Renal cortex interstitium (tissue), 11 donors: ENCODE data around the gene KANK4. TPM values are rescaled to one million over a fixed set of nuclear protein-coding genes. Genes with fewer than 3 reads are reported as not detected.
"Not testable (repeated sequence)": the region's sequence is repeated elsewhere in the genome, so short reads cannot be mapped to it uniquely, and the experiment has no call there.

Experiments
- DNase-seq, 11 donors: peaks; one replicate each; pipeline ENCODE4 v3.0.0-alpha.2; 2013; ENCODE audit warnings: low read depth in 9 of 11, low spot score in 4 of 11; ENCODE audit errors: extremely low read depth in 1 of 11
- polyA plus RNA-seq, 3 donors: library from polyadenylated mRNA; unstranded; fragments of 120-200 nt; gene quantifications; one replicate each; pipeline ENCODE4 v1.2.1, GENCODE V29; 2013; ENCODE audit not compliant: insufficient read length in 3 of 3

Gene KANK4
- polyA plus RNA-seq, 3 donors: 21.4 to 24.2 (median 22.0) TPM

DNA sequence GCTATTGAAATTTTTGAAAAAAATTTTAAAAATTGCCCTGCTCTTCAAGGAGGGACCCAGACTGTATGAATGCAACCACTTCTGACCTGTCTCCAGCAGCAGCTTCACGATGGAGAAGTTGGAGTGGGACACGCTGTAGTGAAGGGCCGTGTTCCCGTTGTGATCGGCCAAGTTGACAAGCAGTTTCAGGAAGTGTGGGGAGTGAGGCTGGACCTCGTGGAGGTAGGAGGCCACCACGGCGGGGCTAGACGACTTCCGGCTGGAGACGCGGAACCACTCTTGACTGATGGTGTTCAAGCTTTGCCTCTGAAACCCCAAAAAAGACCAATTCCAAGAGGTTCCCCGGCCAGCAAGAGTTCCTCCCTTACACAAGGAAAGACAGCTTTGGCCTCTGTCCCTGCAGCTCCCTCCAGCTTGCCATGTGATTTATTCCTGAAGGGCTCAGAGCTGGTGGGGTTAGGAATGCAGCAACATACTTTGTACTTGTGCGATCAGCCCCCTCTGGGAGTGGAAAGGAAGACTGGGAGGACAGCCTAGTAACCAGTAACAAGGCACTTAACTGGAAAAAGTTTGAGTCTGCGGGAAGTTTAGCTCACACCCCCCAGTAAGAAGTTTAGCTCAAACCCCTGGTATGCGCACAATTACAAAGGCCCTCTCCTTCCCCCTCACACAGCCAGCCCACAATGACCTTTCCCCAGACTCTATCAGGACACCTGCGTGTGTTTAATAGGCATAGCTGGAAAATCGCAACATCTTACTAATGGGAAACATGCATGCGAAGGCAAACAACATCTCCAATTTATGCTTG is 56.0 kb downstream of the KANK4 start:
- peak in 2 of 11 donors; percentile 52 to 62 for DNase-seq

DNA sequence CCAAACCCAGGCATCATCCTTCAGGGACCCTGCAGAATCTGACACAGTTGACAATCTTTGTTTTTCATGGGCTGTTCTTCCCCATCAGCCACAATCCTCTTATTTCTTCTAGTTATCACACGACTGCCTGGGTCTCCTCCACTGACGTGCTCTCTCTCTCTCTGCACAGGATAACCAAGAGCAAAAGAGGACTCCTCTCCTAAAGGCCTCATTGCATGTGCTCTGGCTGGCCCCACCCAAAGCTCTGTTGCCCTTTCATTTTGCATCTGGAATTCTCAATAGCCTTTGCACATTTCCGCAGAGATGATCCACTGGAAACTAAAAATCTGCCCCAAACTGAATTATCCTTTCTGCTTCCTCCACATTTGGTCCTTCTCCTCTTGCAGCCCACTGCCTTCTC is 58.5 kb downstream of the KANK4 start:
- DNase-seq: no peak

GRCh38 chr1:62259551-62259950 is 59.7 kb downstream of the KANK4 start:
- no peak for DNase-seq

DNA sequence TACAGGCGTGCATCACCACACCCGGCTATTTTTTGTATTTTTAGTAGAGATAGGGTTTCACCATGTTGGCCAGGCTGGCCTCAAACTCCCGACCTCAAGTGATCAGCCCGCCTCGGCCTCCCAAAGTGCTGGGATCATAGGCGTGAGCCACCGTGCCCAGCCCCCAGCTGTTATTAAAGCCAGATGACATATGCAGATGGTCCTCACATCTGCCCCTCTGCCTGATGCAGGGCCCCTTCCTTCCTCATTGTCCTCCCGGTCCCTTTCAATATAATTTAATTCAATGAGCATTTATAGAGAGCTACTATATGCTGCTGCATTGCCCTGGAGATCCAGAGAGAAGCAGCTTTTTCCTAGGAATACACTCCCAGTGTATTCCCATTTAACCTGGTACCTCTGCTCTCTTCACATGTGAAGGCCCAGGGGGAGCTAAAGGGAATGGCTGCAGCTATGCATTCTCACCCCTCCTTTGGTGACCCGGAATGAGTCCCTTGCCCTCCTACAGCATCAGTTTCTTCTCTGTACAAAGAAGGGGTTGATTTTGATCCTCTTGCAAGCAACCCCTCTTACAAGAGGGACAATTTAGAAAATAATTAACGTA is 69.0 kb downstream of the KANK4 start:
- DNase-seq: no peak

DNA sequence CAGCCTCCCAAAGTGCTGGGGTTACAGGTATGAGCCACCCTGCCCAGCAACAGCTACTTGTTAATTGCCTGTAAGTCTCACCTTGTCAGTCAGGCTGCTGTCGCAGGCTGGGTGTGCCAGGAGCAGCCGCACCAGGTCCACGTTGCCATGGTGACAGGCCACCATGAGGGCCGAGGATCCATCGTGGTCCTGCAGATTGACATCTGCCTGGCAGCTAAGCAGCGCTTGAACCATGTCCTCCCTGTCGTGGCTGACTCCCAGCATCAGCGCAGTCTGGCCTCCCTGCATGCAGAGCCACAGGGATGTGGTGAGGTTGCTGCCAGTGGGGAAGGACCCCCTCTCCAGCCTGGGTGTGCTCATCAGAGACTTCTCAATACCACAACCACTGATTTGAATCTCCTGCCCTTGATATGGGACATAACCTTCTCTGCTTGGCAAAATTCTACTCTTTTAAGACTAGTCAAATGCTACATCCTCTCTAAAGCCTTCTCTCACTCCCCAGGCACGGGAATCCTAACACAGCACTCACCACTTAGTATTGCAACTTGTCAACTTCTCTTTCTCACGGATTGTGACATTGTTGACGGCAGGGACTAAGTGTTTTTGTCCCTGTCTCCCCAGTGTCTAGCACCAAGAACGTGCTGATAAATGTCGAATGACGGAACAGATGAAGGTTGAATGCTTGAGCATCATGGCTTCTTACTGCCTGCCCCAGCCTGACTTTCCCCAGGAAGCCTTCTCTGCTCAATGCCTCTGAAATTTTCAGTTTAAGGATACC is 71.7 kb downstream of the KANK4 start:
- DNase-seq: no peak

GRCh38 chr1:62245201-62245600 is 74.0 kb downstream of the KANK4 start:
- no peak for DNase-seq

DNA sequence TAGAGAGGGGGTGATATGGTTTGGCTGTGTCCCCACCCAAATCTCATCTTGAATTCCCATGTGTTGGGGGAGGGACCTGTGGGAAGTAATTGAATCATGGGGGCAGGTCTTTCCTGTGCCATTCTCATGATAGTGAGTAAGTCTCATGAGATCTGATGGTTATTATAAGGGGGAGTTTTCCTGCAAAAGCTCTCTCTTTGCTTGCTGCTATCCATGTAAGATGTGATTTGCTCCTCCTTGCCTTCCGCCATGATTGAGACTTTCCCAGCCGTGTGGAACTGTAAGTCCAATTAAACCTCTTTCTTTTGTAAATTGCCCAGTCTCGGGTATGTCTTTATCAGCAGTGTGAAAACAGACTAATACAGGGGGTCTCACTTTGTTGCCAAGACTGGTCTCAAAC is 74.9 kb downstream of the KANK4 start:
- not testable (repeated sequence) for DNase-seq

GRCh38 chr1:62241371-62242131 is 77.7 kb downstream of the KANK4 start:
- DNase-seq: peak in 1 of 11 donors; percentile 27

GRCh38 chr1:62240651-62241370 is 78.4 kb downstream of the KANK4 start:
- no peak for DNase-seq

GRCh38 chr1:62239652-62240403 is 79.4 kb downstream of the KANK4 start:
- DNase-seq: not testable (repeated sequence)

- DNase-seq: no peak
These were observed 80.7 kb downstream of the KANK4 start for GRCh38 chr1:62238507-62238906.

- DNase-seq: no peak
These were observed 81.3 kb downstream of the KANK4 start for GRCh38 chr1:62237950-62238374.

GRCh38 chr1:62237361-62237760 is 81.9 kb downstream of the KANK4 start:
- no peak for DNase-seq

- DNase-seq: no peak
These were observed 83.7 kb downstream of the KANK4 start for GRCh38 chr1:62235576-62235975.

DNA sequence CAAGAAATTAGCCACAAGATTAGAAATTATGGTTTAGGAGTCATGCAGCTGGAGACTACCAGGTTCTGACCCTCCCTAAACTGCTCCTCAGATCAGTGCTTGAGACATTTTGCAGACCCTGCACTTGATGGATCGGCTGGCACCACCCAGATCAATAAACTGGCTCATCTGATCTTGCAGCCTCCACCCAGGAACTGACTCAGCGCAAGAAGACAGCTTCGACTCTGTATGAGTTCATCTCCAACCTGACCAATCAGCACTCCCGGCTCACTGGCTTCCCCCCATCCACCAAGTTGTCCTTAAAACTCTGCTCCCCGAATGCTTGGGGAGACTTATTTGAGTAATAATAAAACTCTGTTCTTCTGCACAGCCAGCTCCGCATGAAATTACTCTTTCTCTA is 84.5 kb downstream of the KANK4 start:
- DNase-seq: no peak

GRCh38 chr1:62233926-62234450 is 85.2 kb downstream of the KANK4 start:
- DNase-seq: no peak

- DNase-seq: no peak
These were observed 86.4 kb downstream of the KANK4 start for GRCh38 chr1:62232871-62233278.

GRCh38 chr1:62230718-62231117 is 88.5 kb downstream of the KANK4 start:
- no peak for DNase-seq
